Activated T-helper 1 cell treated with anti-CD3 and anti-CD28 coated beads, Interleukin-12 subunit alpha, Interleukin-12 subunit beta, Interleukin-2, Interleukin-4 antibody, amounts not matched to agents 30 ng/mL and 10 ng/mL and 1 ng/mL, durations not matched to agents 14 hours and 24 hours and 36 hours (primary cell): ENCODE measurements around the gene KEAP1. TPM values are rescaled to one million over a fixed set of nuclear protein-coding genes. Genes with fewer than 3 reads are reported as not detected.
"Not testable (repeated sequence)": the region's sequence is repeated elsewhere in the genome, so short reads cannot be mapped to it uniquely, and the experiment has no call there.

Experiments
- DNase-seq: peaks from one replicate; pipeline ENCODE4 v3.0.0; 2021; ENCODE audit warnings: low spot score
- H3K27ac Mint-ChIP-seq: one replicate; pipeline ENCODE4 v1.8.0; 2021; ENCODE audit warnings: mild to moderate bottlenecking, mixed read lengths
- H3K27me3 Mint-ChIP-seq: one replicate; pipeline ENCODE4 v1.8.0; 2022; ENCODE audit warnings: mild to moderate bottlenecking, moderate library complexity, mixed read lengths; ENCODE audit not compliant: insufficient read depth
- H3K36me3 Mint-ChIP-seq: one replicate; pipeline ENCODE4 v1.8.0; 2021; ENCODE audit warnings: low read depth, mixed read lengths
- H3K4me1 Mint-ChIP-seq: one replicate; pipeline ENCODE4 v1.8.0; 2021; ENCODE audit warnings: low read depth, mixed read lengths
- H3K4me3 Mint-ChIP-seq: one replicate; pipeline ENCODE4 v1.8.0; 2021; ENCODE audit warnings: mild to moderate bottlenecking, moderate library complexity, mixed read lengths
- H3K9me3 Mint-ChIP-seq: one replicate; pipeline ENCODE4 v1.8.0; 2021; ENCODE audit warnings: mixed read lengths
- intact Hi-C: fragments of 100-400 bp; cut with micrococcal nuclease; formaldehyde crosslinking; loops from one replicate; pipeline ENCODE4 v1.15.1; 2024
- total RNA-seq: library from RNA; stranded (reverse); gene quantifications from 2 replicates; pipeline ENCODE4 v1.2.3, GENCODE V29; 2022

The KEAP1 gene
- total RNA-seq, 1 donor from 2014 or later: 94.2 TPM

DNA sequence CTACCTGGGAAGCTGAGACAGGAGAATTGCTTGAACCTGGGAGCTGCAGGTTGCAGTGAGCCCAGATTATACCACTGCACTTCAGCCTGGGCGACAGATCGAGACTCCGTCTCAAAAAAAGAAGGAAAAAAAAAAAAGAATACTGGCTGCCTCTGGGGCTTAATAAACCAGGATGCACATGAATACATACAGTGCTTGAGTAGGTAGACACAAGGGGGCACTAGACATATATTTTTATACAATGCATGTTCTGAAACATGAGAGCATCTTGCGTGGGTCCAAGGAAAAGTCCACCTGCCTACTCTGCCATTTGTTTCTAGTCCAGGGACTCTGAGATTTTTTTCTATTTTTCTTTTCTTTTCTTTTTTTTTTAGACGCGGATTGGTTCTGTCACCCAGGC, 31.2 kb downstream of the KEAP1 start:
- intact Hi-C loops: no loop called here
- Mint-ChIP-seq H3K36me3 (peaks cover 11% of the 10 kb centered on the region), H3K27me3 (no peaks in the 10 kb centered on the region), H3K9me3 (no peaks in the 10 kb centered on the region), H3K4me1 (peaks cover 13% of the 10 kb centered on the region), H3K4me3 (no peak overlapping the region), H3K27ac (peak overlapping the region; percentile 18)
- no peak for DNase-seq

GRCh38 chr19:10468133-10468532, 35.0 kb downstream of the KEAP1 start:
- no peaks in the 10 kb centered on the region for H3K27me3 Mint-ChIP-seq
- peaks cover 1% of the 10 kb centered on the region for H3K4me1 Mint-ChIP-seq
- H3K9me3 Mint-ChIP-seq: no peaks in the 10 kb centered on the region
- intact Hi-C loops: no loop called here
- no peak overlapping the region for H3K4me3 Mint-ChIP-seq
- peaks cover 25% of the 10 kb centered on the region for H3K36me3 Mint-ChIP-seq
- no peak overlapping the region for H3K27ac Mint-ChIP-seq
- DNase-seq: no peak

DNA sequence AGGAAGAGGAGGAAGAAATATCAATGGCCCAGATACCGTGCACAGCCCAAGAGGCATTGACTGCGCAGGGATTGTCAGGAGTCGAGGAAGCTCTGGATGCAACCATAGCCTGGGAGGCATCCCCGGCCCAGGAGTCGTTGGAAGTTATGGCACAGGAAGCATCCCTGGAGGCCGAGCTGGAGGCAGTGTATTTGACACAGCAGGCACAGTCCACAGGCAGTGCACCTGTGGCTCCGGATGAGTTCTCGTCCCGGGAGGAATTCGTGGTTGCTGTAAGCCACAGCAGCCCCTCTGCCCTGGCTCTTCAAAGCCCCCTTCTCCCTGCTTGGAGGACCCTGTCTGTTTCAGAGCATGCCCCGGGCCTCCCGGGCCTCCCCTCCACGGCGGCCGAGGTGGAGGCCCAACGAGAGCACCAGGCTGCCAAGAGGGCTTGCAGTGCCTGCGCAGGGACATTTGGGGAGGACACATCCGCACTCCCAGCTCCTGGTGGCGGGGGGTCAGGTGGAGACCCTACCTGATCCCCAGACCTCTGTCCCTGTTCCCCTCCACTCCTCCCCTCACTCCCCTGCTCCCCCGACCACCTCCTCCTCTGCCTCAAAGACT, 36.0 kb downstream of the KEAP1 start:
- peaks cover 32% of the 10 kb centered on the region for H3K36me3 Mint-ChIP-seq
- H3K27ac Mint-ChIP-seq: no peak overlapping the region
- DNase-seq: no peak
- intact Hi-C loops: no loop called here
- H3K4me1 Mint-ChIP-seq: no peaks in the 10 kb centered on the region
- no peaks in the 10 kb centered on the region for H3K9me3 Mint-ChIP-seq
- H3K27me3 Mint-ChIP-seq: no peaks in the 10 kb centered on the region
- no peak overlapping the region for H3K4me3 Mint-ChIP-seq

GRCh38 chr19:10464456-10464855, 38.7 kb downstream of the KEAP1 start:
- Mint-ChIP-seq H3K27me3 (no peaks in the 10 kb centered on the region), H3K36me3 (peaks cover 35% of the 10 kb centered on the region), H3K27ac (no peak overlapping the region), H3K9me3 (no peaks in the 10 kb centered on the region), H3K4me3 (no peak overlapping the region), H3K4me1 (no peaks in the 10 kb centered on the region)
- intact Hi-C loops: loop anchor here (5.0 kb wide), 1 partner anchor 38 kb away; the partner anchor contains the start of gene KEAP1
- no peak for DNase-seq

GRCh38 chr19:10462557-10462956, 40.6 kb downstream of the KEAP1 start:
- Mint-ChIP-seq H3K4me3 (no peak overlapping the region), H3K9me3 (no peaks in the 10 kb centered on the region), H3K4me1 (no peaks in the 10 kb centered on the region), H3K27me3 (no peaks in the 10 kb centered on the region), H3K27ac (no peak overlapping the region), H3K36me3 (peaks cover 34% of the 10 kb centered on the region)
- no peak for DNase-seq
- intact Hi-C loops: loop anchor here (5.0 kb wide), 1 partner anchor 40 kb away; the partner anchor contains the start of gene KEAP1

DNA sequence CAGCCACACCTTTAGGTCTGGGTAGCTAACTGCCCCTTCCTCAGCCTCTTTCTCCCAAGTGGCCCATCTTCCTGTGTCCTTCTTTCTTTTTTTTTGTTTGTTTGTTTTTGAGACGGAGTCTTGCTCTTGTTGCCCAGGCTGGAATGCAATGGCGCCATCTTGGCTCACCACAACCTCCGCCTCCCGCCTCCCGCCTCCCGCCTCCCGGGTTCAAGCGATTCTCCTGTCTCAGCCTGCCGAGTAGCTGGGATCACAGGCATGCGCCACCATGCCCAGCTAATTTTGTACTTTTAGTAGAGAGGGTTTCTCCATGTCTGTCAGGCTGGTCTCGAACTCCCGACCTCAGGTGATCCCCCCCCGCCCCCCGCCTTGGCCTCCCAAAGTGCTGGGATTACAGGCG, 41.1 kb downstream of the KEAP1 start:
- intact Hi-C loops: loop anchor here (5.0 kb wide), 1 partner anchor 40 kb away; the partner anchor contains the start of gene KEAP1
- H3K4me3 Mint-ChIP-seq: not testable (repeated sequence)
- H3K27ac Mint-ChIP-seq: peak overlapping the region; percentile 1

DNA sequence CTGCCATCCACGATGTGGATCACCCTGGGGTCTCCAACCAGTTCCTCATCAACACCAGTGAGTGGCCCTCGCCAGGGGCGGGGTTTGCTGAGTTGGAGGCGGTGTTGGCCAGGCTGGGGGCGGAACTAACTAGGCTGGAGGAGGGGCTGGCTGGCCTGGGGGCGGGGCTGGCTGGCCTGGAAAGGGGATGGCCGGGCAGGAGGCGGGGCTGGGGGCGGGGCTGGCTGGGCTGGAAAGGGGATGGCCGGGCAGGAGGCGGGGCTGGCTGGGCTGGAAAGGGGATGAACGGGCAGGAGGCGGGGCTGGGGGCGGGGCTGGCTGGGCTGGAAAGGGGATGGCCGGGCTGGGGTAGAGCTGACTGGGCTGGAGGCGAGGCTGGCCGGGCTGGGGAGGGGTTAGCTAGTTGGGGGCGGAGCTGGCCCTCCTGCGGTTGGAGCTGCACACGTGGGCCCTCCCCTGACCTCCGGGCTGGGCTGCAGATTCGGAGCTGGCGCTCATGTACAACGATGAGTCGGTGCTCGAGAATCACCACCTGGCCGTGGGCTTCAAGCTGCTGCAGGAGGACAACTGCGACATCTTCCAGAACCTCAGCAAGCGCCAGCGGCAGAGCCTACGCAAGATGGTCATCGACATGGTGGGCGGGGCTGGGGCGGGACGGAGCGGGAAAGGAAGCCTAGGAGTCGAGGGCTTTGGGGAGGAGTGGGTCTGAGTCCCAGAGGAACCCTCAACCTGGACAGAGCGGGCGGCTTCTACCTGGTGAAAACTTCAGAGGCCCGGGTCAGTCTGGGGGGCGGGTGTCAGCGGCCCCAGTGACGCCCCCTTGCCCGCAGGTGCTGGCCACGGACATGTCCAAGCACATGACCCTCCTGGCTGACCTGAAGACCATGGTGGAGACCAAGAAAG, 41.9 kb downstream of the KEAP1 start:
- Mint-ChIP-seq H3K4me3 (no peak overlapping the region), H3K27me3 (no peaks in the 10 kb centered on the region), H3K27ac (peak overlapping the region; percentile 29), H3K4me1 (no peaks in the 10 kb centered on the region), H3K9me3 (no peaks in the 10 kb centered on the region), H3K36me3 (peaks cover 28% of the 10 kb centered on the region)
- DNase-seq: peak; percentile 81
- intact Hi-C loops: loop anchor here (1.0 to 5.0 kb wide), 9 partner anchors 18 to 642 kb away; partner anchors contain the start of genes CARM1, CDC37, FBXL12 and KEAP1

More for the DNA sequence above, 41.1 kb downstream of the KEAP1 start:
- not testable (repeated sequence) for H3K27me3 Mint-ChIP-seq, DNase-seq, H3K9me3 Mint-ChIP-seq, H3K4me1 Mint-ChIP-seq
- H3K36me3 Mint-ChIP-seq: peaks cover 34% of the 10 kb centered on the region

DNA sequence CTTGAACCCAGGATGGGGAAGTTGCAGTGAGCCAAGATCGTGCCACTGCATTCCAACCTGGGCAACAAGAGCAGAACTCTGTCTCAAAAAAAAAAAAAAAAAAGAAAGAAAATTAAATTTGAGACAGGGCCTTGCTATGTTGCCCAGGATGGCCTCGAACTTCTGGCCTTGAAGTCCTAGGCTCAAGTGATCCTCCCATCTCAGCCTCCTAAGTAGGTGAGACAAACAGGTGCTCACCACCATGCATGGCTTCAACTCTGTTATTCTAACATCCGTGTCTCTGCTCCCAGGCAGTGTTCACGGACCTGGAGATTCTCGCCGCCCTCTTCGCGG, 42.5 kb downstream of the KEAP1 start:
- Mint-ChIP-seq H3K9me3 (no peaks in the 10 kb centered on the region), H3K4me1 (no peaks in the 10 kb centered on the region), H3K27ac (peak overlapping the region; percentile 29), H3K36me3 (peaks cover 31% of the 10 kb centered on the region), H3K4me3 (no peak overlapping the region), H3K27me3 (no peaks in the 10 kb centered on the region)
- intact Hi-C loops: loop anchor here (1.0 to 5.0 kb wide), 9 partner anchors 19 to 641 kb away; partner anchors contain the start of genes CARM1, CDC37, FBXL12 and KEAP1
- no peak for DNase-seq

- DNase-seq, H3K4me3 Mint-ChIP-seq, H3K9me3 Mint-ChIP-seq, H3K4me1 Mint-ChIP-seq, intact Hi-C loops, H3K27me3 Mint-ChIP-seq, H3K27ac Mint-ChIP-seq: not testable (repeated sequence)
- H3K36me3 Mint-ChIP-seq: peaks cover 24% of the 10 kb centered on the region
Observed at GRCh38 chr19:10458733-10459132, 44.4 kb downstream of the KEAP1 start.

DNA sequence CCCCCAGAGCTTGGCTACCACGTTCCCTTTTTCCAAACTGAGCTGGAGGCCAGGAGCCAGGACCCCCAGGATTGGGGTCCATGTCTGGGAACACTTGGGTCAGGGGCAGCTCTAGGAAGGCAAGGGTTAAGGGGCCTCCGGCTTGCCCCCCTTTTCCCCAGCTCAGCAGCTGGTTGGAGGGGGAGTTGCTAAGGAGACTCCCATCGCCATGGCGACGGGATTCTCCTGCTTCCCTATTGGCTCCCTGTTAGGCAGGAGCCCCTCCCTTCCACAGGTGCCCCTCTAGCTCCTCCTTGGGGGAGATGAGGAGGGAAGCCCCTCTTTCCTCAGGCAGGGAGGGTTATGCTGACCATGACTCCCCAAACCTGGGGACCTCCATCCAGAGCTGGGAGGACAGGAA, 48.9 kb downstream of the KEAP1 start:
- peaks cover 32% of the 10 kb centered on the region for H3K36me3 Mint-ChIP-seq
- intact Hi-C loops: no loop called here
- no peak overlapping the region for H3K4me3 Mint-ChIP-seq
- no peak overlapping the region for H3K27ac Mint-ChIP-seq
- peaks cover 28% of the 10 kb centered on the region for H3K4me1 Mint-ChIP-seq
- no peaks in the 10 kb centered on the region for H3K9me3 Mint-ChIP-seq
- DNase-seq: no peak
- H3K27me3 Mint-ChIP-seq: no peaks in the 10 kb centered on the region

- intact Hi-C loops: no loop called here
Observed at GRCh38 chr19:10453852-10454251, 49.3 kb downstream of the KEAP1 start.

DNA sequence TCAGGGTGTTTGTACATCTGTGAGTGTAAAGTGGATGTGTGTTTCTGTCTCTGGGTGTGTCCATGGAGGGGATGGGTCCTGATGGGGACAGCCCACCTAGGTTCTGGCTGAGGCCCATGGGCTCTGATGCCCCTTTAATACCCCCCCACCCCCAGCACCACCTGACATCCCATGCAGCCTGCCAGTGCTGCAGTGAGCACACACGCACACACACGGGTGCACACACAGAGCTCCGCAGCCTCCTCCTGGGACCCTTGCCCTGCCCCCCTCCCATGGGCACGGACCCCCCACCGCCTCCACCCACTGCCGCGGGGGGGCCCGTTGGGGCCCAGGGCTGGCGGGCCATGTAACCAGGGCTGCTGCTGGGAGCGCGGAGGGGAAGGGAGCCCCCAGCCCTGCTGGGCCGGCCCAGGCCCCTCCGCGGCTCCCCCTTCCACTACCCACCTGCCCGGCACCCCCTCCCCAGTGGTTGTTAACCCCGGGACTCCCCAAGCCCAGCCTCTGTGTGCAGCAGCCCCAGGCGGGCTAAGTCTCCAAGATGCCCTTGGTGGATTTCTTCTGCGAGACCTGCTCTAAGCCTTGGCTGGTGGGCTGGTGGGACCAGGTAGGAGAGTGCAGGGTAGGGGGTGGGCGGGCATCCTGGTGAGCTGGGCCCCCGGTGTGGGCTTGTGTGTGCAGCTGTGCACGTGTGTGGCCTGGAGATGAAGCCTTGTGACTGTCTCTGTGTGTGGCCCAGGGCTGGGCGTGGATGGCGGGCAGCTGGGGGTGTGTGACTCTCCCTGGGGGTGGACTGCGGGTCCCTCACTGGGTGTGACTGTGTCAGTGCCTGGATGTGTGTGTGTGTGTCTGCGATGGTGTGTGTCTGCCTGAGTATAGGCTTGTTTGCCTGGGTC, 50.2 kb downstream of the KEAP1 start:
- Mint-ChIP-seq H3K4me1 (peaks cover 28% of the 10 kb centered on the region), H3K27ac (no peak overlapping the region), H3K36me3 (peaks cover 34% of the 10 kb centered on the region), H3K9me3 (no peaks in the 10 kb centered on the region), H3K4me3 (no peak overlapping the region), H3K27me3 (no peaks in the 10 kb centered on the region)
- DNase-seq: no peak
- intact Hi-C loops: no loop called here

More at GRCh38 chr19:10453852-10454251, 49.3 kb downstream of the KEAP1 start:
- H3K4me1 Mint-ChIP-seq: peaks cover 28% of the 10 kb centered on the region
- no peaks in the 10 kb centered on the region for H3K9me3 Mint-ChIP-seq
- no peak for DNase-seq
- H3K27ac Mint-ChIP-seq: no peak overlapping the region
- H3K27me3 Mint-ChIP-seq: no peaks in the 10 kb centered on the region
- H3K4me3 Mint-ChIP-seq: no peak overlapping the region
- H3K36me3 Mint-ChIP-seq: peaks cover 35% of the 10 kb centered on the region
